ENCODE results near the gene IQGAP2.

Gene IQGAP2

DNA sequence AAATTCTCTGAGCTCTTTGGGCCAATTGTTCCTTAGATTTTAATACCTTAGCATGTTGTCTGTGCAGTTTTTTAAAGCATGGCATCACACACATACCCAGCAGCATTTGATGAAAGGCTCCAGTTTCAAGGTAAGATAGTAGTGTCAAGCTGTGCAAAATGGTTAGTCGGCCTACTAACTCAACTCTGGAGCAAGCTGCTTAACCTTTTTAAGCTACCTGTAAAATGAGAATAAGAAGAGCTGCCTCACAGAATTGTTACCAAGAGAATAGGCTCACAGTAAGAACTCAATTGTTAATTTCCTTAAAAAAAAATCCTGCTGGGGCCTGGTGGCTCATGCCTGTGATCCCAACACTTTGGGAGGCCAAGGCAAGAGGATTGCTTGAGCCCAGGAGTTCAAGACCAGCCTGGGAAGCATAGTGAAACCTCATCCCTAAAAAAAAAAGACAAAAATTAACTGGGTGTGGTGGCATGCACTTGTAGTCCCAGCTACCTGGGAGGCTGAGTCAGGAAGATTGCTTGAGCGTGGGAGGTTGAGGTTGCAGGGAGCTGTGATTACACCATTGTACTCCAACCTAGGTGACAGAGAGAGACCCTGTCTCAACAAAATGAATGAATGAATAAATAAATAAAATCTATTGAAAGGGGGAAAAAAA lies 96.5 kb downstream of the IQGAP2 start:
- DNase-seq (ENCODE audit: extremely low spot score) = no peak
- ChIA-PET CTCF (no interaction called here), POLR2A (no interaction called here)
- TF ChIP-seq SP1 (IDR thresholded peaks at IDR 0.05) (no peak), SUZ12 (IDR thresholded peaks at IDR 0.05) (no peak), NFRKB (IDR thresholded peaks at IDR 0.05) (no peak), CTBP1 (IDR thresholded peaks at IDR 0.05; ENCODE audit: borderline replicate concordance) (no peak), ARNT (IDR thresholded peaks at IDR 0.05) (no peak), L3MBTL2 (conservative IDR thresholded peaks at IDR 0.05) (no peak), ZNF384 (IDR thresholded peaks at IDR 0.05) (no peak), FOXK2 (IDR thresholded peaks at IDR 0.05) (no peak), FOXA1 (IDR thresholded peaks at IDR 0.05) (no peak), TARDBP (IDR thresholded peaks at IDR 0.05) (no peak), HDGF (IDR thresholded peaks at IDR 0.05; ENCODE audit: borderline replicate concordance) (no peak), ELF4 (IDR thresholded peaks at IDR 0.05) (no peak), FOXM1 (IDR thresholded peaks at IDR 0.05; ENCODE audit: borderline replicate concordance) (no peak), LEF1 (IDR thresholded peaks at IDR 0.05; ENCODE audit: borderline replicate concordance) (no peak), BHLHE40 (IDR thresholded peaks at IDR 0.05; ENCODE audit: borderline replicate concordance) (no peak)
- TF ChIP-seq, protein P1, sequence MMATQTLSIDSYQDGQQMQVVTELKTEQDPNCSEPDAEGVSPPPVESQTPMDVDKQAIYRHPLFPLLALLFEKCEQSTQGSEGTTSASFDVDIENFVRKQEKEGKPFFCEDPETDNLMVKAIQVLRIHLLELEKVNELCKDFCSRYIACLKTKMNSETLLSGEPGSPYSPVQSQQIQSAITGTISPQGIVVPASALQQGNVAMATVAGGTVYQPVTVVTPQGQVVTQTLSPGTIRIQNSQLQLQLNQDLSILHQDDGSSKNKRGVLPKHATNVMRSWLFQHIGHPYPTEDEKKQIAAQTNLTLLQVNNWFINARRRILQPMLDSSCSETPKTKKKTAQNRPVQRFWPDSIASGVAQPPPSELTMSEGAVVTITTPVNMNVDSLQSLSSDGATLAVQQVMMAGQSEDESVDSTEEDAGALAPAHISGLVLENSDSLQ (IDR thresholded peaks at IDR 0.05) = no peak

DNA sequence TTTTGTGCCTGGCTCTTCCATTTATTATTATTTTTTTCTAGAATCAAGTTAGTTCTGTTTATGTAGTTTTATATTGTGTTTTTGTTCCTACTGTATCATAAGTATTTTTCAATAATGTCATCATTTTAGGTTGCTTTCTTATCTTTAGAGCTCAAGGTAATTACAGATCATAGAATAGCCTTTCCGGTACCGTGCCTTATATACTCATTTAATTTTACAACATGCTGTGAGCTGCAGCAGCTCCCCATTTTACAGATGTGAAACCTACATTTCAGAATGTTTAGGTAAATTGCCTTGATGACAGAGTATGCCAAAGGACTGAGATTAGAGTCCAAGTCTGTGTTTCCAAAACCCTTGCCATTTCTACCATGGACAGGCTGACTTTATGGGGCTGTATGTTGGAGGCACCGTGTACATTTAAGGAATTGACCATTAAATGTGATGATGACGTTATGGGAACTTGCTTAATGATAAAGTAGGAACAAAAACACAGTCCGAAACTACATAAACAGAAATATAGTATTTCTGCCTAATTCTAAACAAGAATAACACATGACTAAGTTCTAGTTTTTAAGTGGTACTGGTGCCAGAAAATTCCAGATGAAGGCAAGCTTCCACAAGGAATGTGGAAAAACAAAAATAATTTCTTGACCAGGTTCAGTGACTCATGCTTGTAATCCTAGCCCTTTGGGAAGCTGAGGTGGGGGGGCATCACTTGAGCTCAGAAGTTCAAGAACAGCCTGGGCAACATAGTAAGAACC lies 97.7 kb downstream of the IQGAP2 start:
- TF ChIP-seq, protein P1 (IDR thresholded peaks at IDR 0.05) = no peak
- TF ChIP-seq ZNF384 (IDR thresholded peaks at IDR 0.05) = no peak
- no peak for TF ChIP-seq BHLHE40 (IDR thresholded peaks at IDR 0.05; ENCODE audit: borderline replicate concordance)
- no peak for TF ChIP-seq ARNT (IDR thresholded peaks at IDR 0.05)
- TF ChIP-seq NFRKB (IDR thresholded peaks at IDR 0.05) = no peak
- TF ChIP-seq SP1 (IDR thresholded peaks at IDR 0.05) = no peak
- no peak for TF ChIP-seq TARDBP (IDR thresholded peaks at IDR 0.05)
- TF ChIP-seq HDGF (IDR thresholded peaks at IDR 0.05; ENCODE audit: borderline replicate concordance) = no peak
- no peak for TF ChIP-seq FOXK2 (IDR thresholded peaks at IDR 0.05)
- TF ChIP-seq CTBP1 (IDR thresholded peaks at IDR 0.05; ENCODE audit: borderline replicate concordance) = no peak
- no peak for TF ChIP-seq ELF4 (IDR thresholded peaks at IDR 0.05)
- no peak for TF ChIP-seq LEF1 (IDR thresholded peaks at IDR 0.05; ENCODE audit: borderline replicate concordance)
- TF ChIP-seq FOXA1 (IDR thresholded peaks at IDR 0.05) = no peak
- TF ChIP-seq FOXM1 (IDR thresholded peaks at IDR 0.05; ENCODE audit: borderline replicate concordance) = no peak
- no peak for TF ChIP-seq L3MBTL2 (conservative IDR thresholded peaks at IDR 0.05)
- no peak for TF ChIP-seq SUZ12 (IDR thresholded peaks at IDR 0.05)
- POLR2A ChIA-PET = interaction anchor here (0.7 kb wide), 2 partner anchors 14 to 140 kb away, joined by 3 read pairs; no protein-coding TSS in a partner anchor
- DNase-seq (ENCODE audit: extremely low spot score) = no peak
- CTCF ChIA-PET = interaction anchor here (0.6 to 1.6 kb wide), 2 partner anchors 17 to 83 kb away, joined by 3 to 7 read pairs; no protein-coding TSS in a partner anchor

DNA sequence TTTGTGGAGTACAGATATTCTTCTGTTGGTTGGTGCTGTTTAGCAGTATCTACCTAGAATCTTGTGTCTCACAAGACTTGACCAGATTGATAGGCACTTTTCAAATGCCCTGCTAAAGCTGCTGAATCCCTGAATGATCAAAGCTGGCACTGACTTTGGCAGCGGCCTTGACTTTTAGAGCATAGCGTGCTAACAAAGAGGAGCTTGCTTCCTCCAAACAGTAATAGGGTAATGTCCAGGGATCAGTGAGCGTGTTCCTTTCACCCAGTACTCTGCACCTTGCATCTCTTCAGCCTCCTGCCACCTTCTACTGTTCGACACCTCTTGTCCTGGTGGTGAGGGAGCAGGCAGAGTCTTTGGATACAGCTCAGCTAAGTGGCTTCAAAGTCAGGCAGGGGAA lies 100.8 kb downstream of the IQGAP2 start:
- ChIA-PET CTCF (no interaction called here), POLR2A (interaction anchor here (0.5 kb wide), 1 partner anchor 8 kb away, joined by 3 read pairs; no protein-coding TSS in a partner anchor)
- no peak for TF ChIP-seq FOXA1 (IDR thresholded peaks at IDR 0.05)
- no peak for TF ChIP-seq FOXK2 (IDR thresholded peaks at IDR 0.05)
- no peak for TF ChIP-seq ELF4 (IDR thresholded peaks at IDR 0.05)
- no peak for TF ChIP-seq ZNF384 (IDR thresholded peaks at IDR 0.05)
- TF ChIP-seq, protein P1 (IDR thresholded peaks at IDR 0.05) = no peak
- no peak for TF ChIP-seq BHLHE40 (IDR thresholded peaks at IDR 0.05; ENCODE audit: borderline replicate concordance)
- no peak for TF ChIP-seq FOXM1 (IDR thresholded peaks at IDR 0.05; ENCODE audit: borderline replicate concordance)
- TF ChIP-seq L3MBTL2 (conservative IDR thresholded peaks at IDR 0.05) = no peak
- TF ChIP-seq LEF1 (IDR thresholded peaks at IDR 0.05; ENCODE audit: borderline replicate concordance) = no peak
- TF ChIP-seq CTBP1 (IDR thresholded peaks at IDR 0.05; ENCODE audit: borderline replicate concordance) = no peak
- TF ChIP-seq ARNT (IDR thresholded peaks at IDR 0.05) = no peak
- no peak for TF ChIP-seq SP1 (IDR thresholded peaks at IDR 0.05)
- TF ChIP-seq TARDBP (IDR thresholded peaks at IDR 0.05) = no peak
- TF ChIP-seq NFRKB (IDR thresholded peaks at IDR 0.05) = no peak
- TF ChIP-seq HDGF (IDR thresholded peaks at IDR 0.05; ENCODE audit: borderline replicate concordance) = no peak
- DNase-seq (ENCODE audit: extremely low spot score) = no peak

DNA sequence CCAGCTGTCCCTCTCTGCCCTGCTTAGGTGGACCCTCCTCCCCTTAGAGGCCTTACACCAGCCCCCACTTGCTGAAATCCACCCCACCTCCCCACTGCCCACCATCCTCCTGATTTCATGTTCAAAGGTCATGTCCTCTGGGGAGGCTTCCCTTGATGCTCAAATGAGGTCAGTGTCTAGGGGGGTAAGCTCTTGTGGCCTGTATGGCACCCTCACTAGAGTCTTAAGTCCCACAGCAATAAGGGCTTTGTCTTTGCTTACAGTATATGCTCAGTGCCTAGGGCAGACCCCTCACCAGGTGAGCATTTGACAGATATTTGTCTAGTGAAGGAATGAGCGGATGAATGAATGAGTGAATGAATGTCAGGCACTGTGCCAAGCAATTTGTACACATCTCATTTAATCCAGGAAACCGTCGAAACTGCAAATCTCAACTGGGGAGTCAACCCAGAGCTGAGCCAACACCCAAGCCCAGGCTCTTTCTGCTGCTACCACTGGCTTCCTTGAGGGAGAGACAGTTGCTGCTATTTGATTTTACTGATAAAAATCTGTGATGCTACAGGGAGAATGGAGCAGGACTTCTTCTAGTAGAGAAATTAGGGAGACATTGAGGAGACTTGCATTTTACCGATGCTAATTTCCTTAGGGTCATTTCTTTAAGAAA lies 101.9 kb downstream of the IQGAP2 start:
- ChIA-PET POLR2A (no interaction called here), CTCF (no interaction called here)
- TF ChIP-seq, protein P1 (IDR thresholded peaks at IDR 0.05) = no peak
- TF ChIP-seq SP1 (IDR thresholded peaks at IDR 0.05) (no peak), SUZ12 (IDR thresholded peaks at IDR 0.05) (no peak), LEF1 (IDR thresholded peaks at IDR 0.05; ENCODE audit: borderline replicate concordance) (no peak), L3MBTL2 (conservative IDR thresholded peaks at IDR 0.05) (no peak), FOXA1 (IDR thresholded peaks at IDR 0.05) (no peak), TARDBP (IDR thresholded peaks at IDR 0.05) (no peak), FOXK2 (IDR thresholded peaks at IDR 0.05) (no peak), FOXM1 (IDR thresholded peaks at IDR 0.05; ENCODE audit: borderline replicate concordance) (no peak), HDGF (IDR thresholded peaks at IDR 0.05; ENCODE audit: borderline replicate concordance) (no peak), BHLHE40 (IDR thresholded peaks at IDR 0.05; ENCODE audit: borderline replicate concordance) (no peak), CTBP1 (IDR thresholded peaks at IDR 0.05; ENCODE audit: borderline replicate concordance) (no peak), ARNT (IDR thresholded peaks at IDR 0.05) (no peak)
- DNase-seq (ENCODE audit: extremely low spot score) = no peak
